Colonic mucosa (tissue), 4 donors: ENCODE measurements around the gene UNK. TPM values are rescaled to one million over a fixed set of nuclear protein-coding genes. Genes with fewer than 3 reads are reported as not detected.
A peak's percentile ranks its signal among the peaks of the same experiment; 100 is the strongest.
"Not testable (repeated sequence)": the region's sequence is repeated elsewhere in the genome, so short reads cannot be mapped to it uniquely, and the experiment has no call there.

Experiments
- DNase-seq: peaks from one replicate; pipeline ENCODE4 v3.0.0-alpha.2; 2020
- H3K27ac ChIP-seq: fragments of 200-600 bp; one replicate; pipeline ENCODE4 v1.8.0; 2021
- H3K27me3 ChIP-seq: fragments of 200-600 bp; one replicate; pipeline ENCODE4 v1.8.0; 2021
- H3K36me3 ChIP-seq: fragments of 200-600 bp; one replicate; pipeline ENCODE4 v1.8.0; 2021
- H3K4me1 ChIP-seq: fragments of 200-600 bp; one replicate; pipeline ENCODE4 v1.8.0; 2021; ENCODE audit warnings: mild to moderate bottlenecking
- H3K4me3 ChIP-seq: fragments of 200-600 bp; one replicate; pipeline ENCODE4 v1.8.0; 2021
- H3K9ac ChIP-seq, 2 donors: one replicate each; pipeline ENCODE4 v1.7.0; 2013; ENCODE audit warnings: control low read depth in 2 of 2, low read depth in 2 of 2, low read length in 2 of 2
- H3K9me3 ChIP-seq: fragments of 200-600 bp; one replicate; pipeline ENCODE4 v1.8.0; 2021
- intact Hi-C: fragments of 100-400 bp; cut with DNase I; formaldehyde crosslinking; loops from one replicate; pipeline ENCODE4 v1.14.1; 2022
- total RNA-seq, 2 donors: library from RNA; stranded (reverse); fragmentation: NEBNext Ultra II Directional in 1 of 2; extraction: Animal tissue kit (Norgen Biotek cat#: 25700) in 1 of 2; gene quantifications; one replicate each; pipeline ENCODE4 v1.2.1, GENCODE V29; 2021
- TF ChIP-seq, protein P1 (sequence below): fragments of 200-600 bp; IDR thresholded peaks from one replicate; pipeline ENCODE4 v1.8.0; 2022; ENCODE audit warnings: antibody characterized with exemption, mild to moderate bottlenecking
- donor health status: healthy.
- donor health status: DM: no; HTN: no; CAD: no.
- donor health status: DM: no; HTN: no; CAD: no.

UNK gene
- total RNA-seq, 2 donors from 2014 or later: 18.4 to 26.0 TPM

- Histone ChIP-seq H3K9me3 (no peaks in the 10 kb centered on the region), H3K9ac (no peak overlapping the region), H3K27me3 (no peaks in the 10 kb centered on the region), H3K27ac (no peak overlapping the region), H3K36me3 (no peaks in the 10 kb centered on the region), H3K4me3 (no peak overlapping the region), H3K4me1 (peaks cover 14% of the 10 kb centered on the region)
- intact Hi-C loops: no loop called here
- TF ChIP-seq, protein P1, sequence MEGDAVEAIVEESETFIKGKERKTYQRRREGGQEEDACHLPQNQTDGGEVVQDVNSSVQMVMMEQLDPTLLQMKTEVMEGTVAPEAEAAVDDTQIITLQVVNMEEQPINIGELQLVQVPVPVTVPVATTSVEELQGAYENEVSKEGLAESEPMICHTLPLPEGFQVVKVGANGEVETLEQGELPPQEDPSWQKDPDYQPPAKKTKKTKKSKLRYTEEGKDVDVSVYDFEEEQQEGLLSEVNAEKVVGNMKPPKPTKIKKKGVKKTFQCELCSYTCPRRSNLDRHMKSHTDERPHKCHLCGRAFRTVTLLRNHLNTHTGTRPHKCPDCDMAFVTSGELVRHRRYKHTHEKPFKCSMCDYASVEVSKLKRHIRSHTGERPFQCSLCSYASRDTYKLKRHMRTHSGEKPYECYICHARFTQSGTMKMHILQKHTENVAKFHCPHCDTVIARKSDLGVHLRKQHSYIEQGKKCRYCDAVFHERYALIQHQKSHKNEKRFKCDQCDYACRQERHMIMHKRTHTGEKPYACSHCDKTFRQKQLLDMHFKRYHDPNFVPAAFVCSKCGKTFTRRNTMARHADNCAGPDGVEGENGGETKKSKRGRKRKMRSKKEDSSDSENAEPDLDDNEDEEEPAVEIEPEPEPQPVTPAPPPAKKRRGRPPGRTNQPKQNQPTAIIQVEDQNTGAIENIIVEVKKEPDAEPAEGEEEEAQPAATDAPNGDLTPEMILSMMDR: no peak
- DNase-seq: no peak
Observed at GRCh38 chr17:75773808-75774470, 10.7 kb upstream of the UNK start.

- DNase-seq: no peak
Observed at GRCh38 chr17:75774471-75774990, 10.1 kb upstream of the UNK start.

DNA sequence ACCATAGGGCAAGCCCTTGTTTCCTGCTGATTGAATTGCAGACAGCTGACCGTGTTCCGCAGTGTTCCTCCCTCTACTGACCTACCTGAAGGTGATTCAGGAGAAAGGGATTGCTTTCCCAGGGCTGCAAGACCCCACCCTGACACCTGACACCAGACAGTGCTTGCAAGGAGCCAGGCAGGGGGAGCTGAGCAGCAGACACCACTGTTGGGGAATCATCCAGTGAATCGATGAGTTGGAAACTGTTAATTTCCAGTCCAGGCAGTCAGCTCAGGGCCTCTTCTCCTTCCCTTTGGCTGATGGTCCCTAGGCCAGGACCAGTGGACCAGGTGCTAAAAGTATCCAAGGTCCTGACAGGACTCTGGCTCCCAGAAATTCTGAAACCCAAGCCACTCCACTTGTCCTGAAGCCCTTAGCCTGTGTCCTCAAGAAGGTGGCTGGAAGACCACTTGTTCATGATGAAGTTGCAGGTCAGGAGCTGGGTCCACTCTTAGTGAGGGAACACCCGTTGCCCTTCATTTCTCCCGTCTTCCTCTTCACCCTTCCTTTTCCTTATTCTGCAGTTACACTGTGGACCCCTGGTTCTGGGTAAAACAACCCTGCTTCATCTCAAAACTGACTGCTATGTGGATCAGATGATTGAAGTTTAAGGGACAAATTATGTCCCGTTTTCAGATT is 9.5 kb upstream of the UNK start:
- no peaks in the 10 kb centered on the region for H3K27me3 ChIP-seq
- H3K9ac ChIP-seq: no peak overlapping the region
- H3K9me3 ChIP-seq: no peaks in the 10 kb centered on the region
- H3K4me1 ChIP-seq: peaks cover 14% of the 10 kb centered on the region
- intact Hi-C loops: no loop called here
- no peak overlapping the region for H3K4me3 ChIP-seq
- no peak overlapping the region for H3K27ac ChIP-seq
- no peaks in the 10 kb centered on the region for H3K36me3 ChIP-seq
- TF ChIP-seq, protein P1: no peak
- no peak for DNase-seq

More at GRCh38 chr17:75774471-75774990, 10.1 kb upstream of the UNK start:
- TF ChIP-seq, protein P1: no peak
- Histone ChIP-seq H3K9ac (peak overlapping the region in 1 of 2 donors; percentile 19), H3K9me3 (no peaks in the 10 kb centered on the region), H3K4me3 (no peak overlapping the region), H3K36me3 (no peaks in the 10 kb centered on the region), H3K27me3 (no peaks in the 10 kb centered on the region), H3K27ac (no peak overlapping the region), H3K4me1 (peaks cover 14% of the 10 kb centered on the region)
- intact Hi-C loops: no loop called here

DNA sequence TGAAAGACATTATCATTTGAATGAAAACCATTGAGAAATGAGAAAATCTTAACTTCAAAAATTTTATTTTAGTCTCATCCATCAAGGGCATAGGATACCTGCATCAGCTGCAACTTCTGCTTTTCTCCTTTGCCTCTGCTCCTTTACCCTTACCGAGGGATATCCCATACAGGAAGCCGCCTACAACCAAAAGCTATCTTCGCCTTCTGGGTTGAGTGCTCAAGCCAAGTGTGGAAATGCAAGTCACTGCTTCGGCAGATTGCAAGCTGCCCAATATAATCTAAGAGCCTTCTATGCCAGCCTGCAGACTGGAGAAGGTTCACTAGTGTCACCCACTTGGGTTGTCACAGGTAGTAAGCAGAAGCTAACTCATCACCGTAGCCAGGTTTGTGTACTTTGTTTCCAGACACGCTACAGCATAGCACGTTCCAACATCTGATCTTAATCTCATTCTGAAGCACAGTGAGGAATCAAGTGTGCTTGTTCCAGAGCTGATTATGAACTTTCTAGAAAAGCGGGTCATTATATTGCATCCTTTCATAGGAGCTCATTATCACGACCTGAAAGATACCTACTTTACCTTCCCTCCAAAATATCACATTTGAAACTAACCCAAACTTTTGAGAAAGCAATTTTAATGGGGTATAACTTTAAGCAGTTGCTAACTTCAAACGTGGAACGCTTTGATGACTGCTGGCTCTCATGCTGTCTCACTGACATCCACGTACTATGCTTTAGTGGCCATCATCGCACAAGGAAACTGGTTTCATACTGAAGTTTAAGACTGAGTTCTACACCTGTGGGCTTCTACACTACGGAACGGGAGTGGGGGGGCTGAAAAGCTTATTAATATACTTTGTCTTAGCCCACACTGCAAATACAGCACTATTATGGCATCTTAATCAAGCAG is 8.0 kb upstream of the UNK start:
- TF ChIP-seq, protein P1: no peak
- Histone ChIP-seq H3K27ac (peak overlapping the region; percentile 12), H3K4me3 (no peak overlapping the region), H3K4me1 (peaks cover 6% of the 10 kb centered on the region), H3K9me3 (no peaks in the 10 kb centered on the region), H3K27me3 (no peaks in the 10 kb centered on the region), H3K36me3 (no peaks in the 10 kb centered on the region), H3K9ac (peak overlapping the region in 1 of 2 donors; percentile 38)
- intact Hi-C loops: no loop called here
- DNase-seq: no peak

GRCh38 chr17:75777296-75777922 is 7.2 kb upstream of the UNK start:
- Histone ChIP-seq H3K4me3 (peak overlapping the region; percentile 86), H3K27ac (peak overlapping the region; percentile 12), H3K36me3 (no peaks in the 10 kb centered on the region), H3K27me3 (no peaks in the 10 kb centered on the region), H3K4me1 (no peaks in the 10 kb centered on the region), H3K9ac (peak overlapping the region; percentile 38 to 39), H3K9me3 (no peaks in the 10 kb centered on the region)
- DNase-seq: no peak
- intact Hi-C loops: no loop called here
- TF ChIP-seq, protein P1: no peak

- H3K9me3 ChIP-seq, H3K36me3 ChIP-seq, intact Hi-C loops, H3K27me3 ChIP-seq, H3K4me1 ChIP-seq, DNase-seq: not testable (repeated sequence)
- Histone ChIP-seq H3K4me3 (peak overlapping the region; percentile 86), H3K27ac (peak overlapping the region; percentile 98), H3K9ac (peak overlapping the region; percentile 90 to 91)
Observed at GRCh38 chr17:75778066-75778860, 6.3 kb upstream of the UNK start.
